GM18505 (cell line): ENCODE results near the gene PDCD4.
A peak's percentile ranks its signal among the peaks of the same experiment; 100 is the strongest.
"Not testable (repeated sequence)": the region's sequence is repeated elsewhere in the genome, so short reads cannot be mapped to it uniquely, and the experiment has no call there.

Experiments used
- ATAC-seq: cut with Tn5 transposase; IDR thresholded peaks from one replicate; pipeline ENCODE4 v1.9.1; 2021; ENCODE audit not compliant: unreplicated experiment
- POLR2A ChIP-seq: IDR thresholded peaks from 4 replicates; pipeline ENCODE4 v1.6.1; 2011; ENCODE audit warnings: borderline replicate concordance; ENCODE audit not compliant: insufficient read depth, insufficient read length; ENCODE audit errors: extremely low read depth

PDCD4 gene

GRCh38 chr10:110897184-110897583 lies 25.5 kb downstream of the PDCD4 start:
- no peak for TF ChIP-seq POLR2A
- no peak for ATAC-seq

DNA sequence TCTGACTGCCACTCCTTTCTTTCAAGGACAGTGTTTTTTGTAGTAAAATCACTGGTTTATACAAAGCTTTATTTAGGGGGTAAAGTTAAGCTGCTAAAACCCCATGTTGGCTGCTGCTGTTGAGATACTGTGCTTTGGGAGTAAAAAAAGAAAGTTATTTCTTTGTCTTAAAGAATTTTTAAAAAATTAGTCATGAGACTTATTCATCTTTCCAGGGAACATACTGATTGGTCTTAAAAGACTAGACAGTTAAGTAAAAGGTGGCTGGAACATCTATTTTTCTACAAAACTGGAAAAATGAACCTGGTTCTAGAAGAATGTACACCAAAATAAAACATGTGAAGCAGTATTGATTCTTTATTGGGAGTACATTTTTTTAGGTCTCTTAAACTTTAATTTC lies 26.7 kb downstream of the PDCD4 start:
- ATAC-seq, result no peak
- TF ChIP-seq POLR2A, result no peak

DNA sequence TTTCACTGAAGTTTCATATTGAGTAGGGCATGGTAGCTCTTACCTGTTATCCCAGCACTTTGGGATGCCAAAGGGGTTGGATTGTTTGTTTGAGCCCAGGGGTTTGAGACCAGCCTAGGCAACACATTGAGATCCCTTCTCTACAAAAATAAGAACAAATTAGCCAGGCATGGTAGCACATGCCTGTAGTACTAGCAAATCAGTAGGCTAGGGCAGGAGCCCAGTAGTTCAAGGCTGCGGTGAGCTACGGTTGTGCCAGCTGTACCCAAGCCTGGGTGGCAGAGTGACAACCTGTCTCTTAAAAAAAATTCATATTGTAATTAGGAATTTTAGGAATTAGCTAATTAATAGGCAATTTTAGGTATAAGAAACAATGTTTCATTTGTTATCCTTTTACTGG lies 29.3 kb downstream of the PDCD4 start:
- peak; percentile 31 for TF ChIP-seq POLR2A

GRCh38 chr10:110901954-110902819 lies 30.5 kb downstream of the PDCD4 start:
- ATAC-seq, result no peak
- TF ChIP-seq POLR2A, result peak; percentile 34

More for the DNA sequence above, 29.3 kb downstream of the PDCD4 start:
- no peak for ATAC-seq

- ATAC-seq, result peak; percentile 76
- no peak for TF ChIP-seq POLR2A
These were observed 31.9 kb downstream of the PDCD4 start for GRCh38 chr10:110903280-110904278.

GRCh38 chr10:110910138-110910537 lies 38.4 kb downstream of the PDCD4 start:
- ATAC-seq, result no peak
- no peak for TF ChIP-seq POLR2A

DNA sequence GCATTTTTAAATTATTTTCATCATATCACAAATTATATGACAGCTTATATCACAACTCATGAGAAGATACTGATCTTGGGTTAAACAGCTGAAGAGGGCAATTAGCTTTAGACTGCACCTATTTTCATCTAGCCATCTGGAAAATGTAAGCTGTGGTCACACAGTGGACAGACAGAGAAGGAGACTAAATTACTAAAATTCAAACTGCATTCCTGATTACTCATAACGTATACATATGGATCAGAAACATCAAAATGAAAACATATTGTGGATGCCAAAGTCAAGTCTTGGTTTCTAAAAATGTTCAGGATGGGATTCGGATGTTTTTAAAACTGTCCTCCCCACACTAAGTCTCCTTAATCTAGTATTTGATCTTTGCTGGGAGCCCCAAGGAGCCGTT lies 40.6 kb downstream of the PDCD4 start:
- no peak for TF ChIP-seq POLR2A
- ATAC-seq, result no peak

- TF ChIP-seq POLR2A, result no peak
- ATAC-seq, result no peak
These were observed 42.7 kb downstream of the PDCD4 start for GRCh38 chr10:110914431-110914830.

DNA sequence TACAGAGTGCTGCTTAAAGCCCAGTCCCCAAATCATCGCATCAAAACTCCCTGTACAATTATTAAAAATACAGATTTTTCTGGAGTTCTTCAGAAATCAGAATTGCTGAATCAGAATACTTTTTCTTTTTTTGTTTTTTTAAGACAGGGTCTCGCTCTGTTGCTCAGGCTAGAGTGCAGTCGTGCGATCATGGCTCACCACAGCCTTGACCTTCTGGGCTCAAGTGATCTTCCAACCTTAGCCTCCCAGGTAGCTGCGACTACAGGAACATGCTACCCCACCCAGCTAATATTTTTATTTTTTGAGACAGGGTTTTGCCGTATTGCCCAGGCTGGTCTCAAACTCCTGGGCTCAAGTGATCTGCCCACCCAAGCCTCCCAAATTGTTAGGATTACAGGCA lies 43.3 kb downstream of the PDCD4 start:
- no peak for ATAC-seq
- no peak for TF ChIP-seq POLR2A

DNA sequence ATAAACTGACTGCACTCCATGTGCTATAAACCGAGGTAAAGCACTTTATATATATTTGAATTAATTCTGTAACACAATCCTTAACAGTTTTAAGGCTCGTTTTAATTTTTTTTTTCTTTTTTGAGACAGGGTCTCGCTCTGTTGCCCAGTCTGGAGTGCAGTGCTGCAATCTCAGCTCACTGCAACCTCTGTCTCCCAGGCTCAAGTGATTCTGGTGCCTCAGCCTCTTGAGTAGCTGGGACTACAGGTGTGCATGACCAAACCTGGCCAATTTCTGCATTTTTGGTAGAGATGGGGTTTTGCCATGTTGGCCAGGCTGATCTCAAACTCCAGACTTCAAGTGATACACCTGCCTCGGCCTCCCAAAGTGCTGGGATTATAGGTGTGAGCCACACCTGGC lies 43.9 kb downstream of the PDCD4 start:
- ATAC-seq, result not testable (repeated sequence)

- TF ChIP-seq POLR2A, result no peak
- no peak for ATAC-seq
These were observed 45.0 kb downstream of the PDCD4 start for GRCh38 chr10:110916554-110917346.

- TF ChIP-seq POLR2A, result no peak
- ATAC-seq, result no peak
These were observed 46.5 kb downstream of the PDCD4 start for GRCh38 chr10:110918269-110918642.
